GM21423 (cell line): ENCODE results near the gene SINHCAF.
A peak's percentile ranks its signal among the peaks of the same experiment; 100 is the strongest.
"Not testable (repeated sequence)": the region's sequence is repeated elsewhere in the genome, so short reads cannot be mapped to it uniquely, and the experiment has no call there.

Source experiments
- ATAC-seq: cut with Tn5 transposase; IDR thresholded peaks from one replicate; pipeline ENCODE4 v1.9.1; 2021; ENCODE audit warnings: mild to moderate bottlenecking, moderate library complexity; ENCODE audit not compliant: unreplicated experiment

SINHCAF gene

DNA sequence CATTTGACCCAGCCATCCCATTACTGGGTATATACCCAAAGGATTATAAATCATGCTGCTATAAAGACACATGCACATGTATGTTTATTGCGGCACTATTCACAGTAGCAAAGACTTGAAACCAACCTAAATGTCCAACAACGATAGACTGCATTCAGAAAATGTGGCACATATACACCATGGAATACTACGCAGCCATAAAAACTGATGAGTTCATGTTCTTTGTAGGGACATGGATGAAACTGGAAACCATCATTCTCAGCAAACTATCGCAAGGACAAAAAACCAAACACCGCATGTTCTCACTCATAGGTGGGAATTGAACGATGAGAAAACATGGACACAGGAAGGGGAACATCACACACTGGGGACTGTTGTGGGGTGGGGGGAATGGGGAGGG is 52.2 kb downstream of the SINHCAF start:
- not testable (repeated sequence) for ATAC-seq

DNA sequence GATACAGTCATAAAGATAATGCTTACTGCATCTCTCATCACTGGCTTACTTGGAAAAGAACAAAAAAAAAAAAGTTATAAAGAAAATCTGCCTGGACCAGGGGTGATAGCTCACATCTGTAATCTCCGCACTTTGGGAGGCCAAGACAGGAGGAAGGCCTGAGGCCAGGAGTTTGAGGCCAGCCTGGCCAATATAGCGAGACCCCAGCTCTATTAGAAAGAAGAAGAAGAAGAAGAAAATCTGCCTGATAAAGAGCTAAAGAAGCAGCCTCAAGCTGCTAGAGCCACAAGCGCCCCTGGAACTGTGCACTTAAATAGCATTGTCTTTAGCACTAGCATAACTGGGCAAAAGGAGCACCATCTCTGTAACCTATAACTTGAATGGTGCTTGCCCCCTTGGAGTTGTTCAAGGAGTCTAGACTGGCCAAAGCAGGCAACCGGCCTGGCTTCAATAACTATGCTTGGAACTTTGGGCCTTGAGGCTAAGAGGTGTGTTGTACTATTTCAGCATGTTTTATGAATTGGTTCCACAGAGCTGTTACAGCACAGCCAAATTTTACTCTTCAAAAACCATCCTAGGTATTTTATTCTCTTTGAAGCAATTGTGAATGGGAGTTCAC is 53.2 kb downstream of the SINHCAF start:
- no peak for ATAC-seq

- no peak for ATAC-seq
Observed at GRCh38 chr12:31267966-31268365, 58.0 kb downstream of the SINHCAF start.

GRCh38 chr12:31265722-31266121 is 60.2 kb downstream of the SINHCAF start:
- no peak for ATAC-seq

GRCh38 chr12:31263661-31264060 is 62.3 kb downstream of the SINHCAF start:
- ATAC-seq = no peak

DNA sequence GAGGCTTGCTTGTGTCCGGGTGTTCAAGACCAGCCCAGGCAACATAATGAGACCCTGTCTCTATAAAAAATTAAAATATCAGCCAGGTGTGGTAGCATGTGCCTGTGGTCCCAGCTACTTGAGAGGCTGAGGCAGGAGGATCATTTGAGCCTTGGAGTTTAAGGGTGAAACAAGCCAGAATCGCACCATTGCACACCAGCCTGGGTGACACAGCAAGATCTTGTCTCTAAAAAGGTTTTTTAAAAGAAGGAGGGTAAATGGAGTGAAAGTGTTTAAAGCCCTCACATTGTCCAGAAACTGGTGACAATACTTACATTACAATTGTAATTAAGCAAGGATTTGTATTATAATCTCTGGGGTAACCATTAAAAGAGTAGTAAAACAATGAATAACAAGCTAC is 64.2 kb downstream of the SINHCAF start:
- ATAC-seq = no peak

DNA sequence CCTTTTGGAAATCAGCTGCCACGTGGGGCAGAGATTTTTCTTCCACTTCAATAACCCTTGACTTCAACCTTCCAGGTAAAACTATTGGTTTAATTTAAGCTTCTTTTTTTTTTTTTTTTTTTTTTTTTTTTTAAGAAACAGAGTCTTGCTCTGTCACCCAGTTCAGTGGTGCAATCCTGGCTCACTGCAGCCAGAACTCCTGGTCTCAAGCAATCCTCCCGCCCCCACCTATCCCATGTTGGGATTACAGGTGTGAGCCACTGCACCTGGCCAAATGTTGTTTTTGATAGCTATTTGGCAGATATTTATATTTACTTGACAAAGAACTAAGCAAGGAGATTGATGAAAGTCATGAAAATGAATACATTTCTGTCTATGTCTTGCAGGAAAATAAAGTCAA is 65.1 kb downstream of the SINHCAF start:
- ATAC-seq = no peak

- no peak for ATAC-seq
Observed at GRCh38 chr12:31259136-31259886, 66.6 kb downstream of the SINHCAF start.

DNA sequence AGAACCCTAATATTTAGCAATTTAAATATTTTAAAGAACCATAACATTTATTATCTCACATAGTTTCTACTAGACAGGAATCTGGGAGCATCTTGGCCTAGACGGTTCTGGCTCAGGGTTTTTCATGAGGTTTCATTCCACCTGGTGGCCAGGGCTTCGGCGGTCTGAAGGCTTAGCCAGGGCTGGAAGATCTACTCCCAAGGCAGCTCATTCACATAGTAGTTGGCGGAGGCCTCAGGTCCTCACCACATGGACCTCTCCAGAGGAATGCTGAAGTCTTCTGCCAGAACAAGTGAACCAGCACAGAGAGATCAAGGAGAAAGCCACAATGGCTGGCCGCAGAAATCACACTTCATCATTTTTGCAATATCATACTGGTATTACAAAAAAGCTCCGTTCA is 68.2 kb downstream of the SINHCAF start:
- no peak for ATAC-seq

DNA sequence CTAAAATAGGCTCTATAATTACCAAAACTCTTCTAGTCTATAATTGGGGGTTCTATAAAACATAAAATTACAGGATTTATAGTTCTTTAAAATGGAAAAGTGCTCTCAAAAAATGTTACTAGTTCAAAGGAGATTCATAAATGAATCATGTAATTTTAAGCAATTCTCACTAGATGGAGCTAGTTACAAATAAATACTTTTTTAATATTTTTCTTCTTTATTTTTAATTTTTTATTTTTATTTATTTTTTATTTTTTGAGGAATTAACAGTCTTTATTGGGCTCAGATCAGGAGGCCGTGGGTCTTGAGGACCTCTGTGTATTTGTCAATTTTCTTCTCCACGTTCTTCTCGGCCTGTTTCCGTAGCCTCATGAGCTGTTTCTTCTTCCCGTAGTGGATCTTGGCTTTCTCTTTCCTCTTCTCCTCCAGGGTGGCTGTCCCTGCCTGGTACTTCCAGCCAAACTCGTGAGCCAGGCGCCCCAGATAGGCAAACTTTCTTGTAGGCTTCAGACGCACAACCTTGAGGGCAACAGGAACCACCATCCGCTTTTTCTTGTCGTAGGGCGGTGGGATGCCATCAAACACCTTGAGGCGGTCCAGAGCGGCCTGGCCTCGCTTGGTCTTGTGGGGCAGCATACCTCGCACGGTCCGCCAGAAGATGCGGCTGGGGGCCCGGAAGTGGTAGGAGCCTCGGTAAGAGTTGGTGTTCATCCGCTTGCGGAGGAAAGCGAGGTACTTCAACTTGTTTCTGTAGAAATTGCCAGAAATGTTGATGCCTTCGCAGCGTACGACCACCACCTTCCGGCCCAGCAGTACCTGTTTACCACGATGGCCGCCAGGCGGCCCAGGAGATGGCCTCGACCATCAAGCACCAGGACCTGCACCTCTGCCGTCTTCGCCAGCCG is 74.0 kb downstream of the SINHCAF start:
- not testable (repeated sequence) for ATAC-seq

DNA sequence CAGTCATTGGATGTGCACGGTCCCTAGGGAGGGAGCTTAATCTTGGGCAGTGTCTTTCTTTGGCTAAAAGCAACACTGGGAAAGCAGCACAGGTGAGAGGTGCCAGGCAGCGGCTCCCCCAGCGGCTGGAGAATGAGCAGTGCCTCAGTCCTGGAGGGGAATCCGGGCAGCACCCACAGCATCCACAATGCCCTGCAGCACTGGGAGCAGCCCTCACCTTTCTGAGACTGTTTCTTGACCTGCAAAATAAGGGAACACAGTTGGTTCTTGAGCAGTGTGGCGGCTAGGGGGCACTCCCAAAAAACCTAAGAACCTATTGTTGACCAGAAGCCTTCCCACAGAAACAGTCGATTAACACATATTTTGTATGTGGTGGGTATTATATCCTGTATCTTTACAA is 75.8 kb downstream of the SINHCAF start:
- no peak for ATAC-seq

DNA sequence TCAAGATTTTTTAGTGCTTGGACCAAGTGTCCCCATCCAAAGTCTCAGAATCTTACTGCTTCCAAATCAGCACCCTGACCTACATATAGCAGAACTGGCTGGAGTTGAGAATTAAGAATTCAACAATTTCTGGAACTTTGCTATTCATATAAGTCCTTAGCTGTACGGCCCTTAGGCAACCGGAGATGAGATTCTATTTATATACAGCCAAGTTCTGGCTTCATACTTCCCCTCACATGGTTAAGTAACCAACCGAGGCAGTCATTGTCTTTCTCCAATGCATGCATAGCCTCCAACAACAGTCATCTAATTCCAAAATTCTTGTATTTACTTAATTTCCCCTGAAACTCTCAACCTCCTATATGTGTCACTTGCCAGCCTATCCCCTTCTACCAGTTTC is 76.6 kb downstream of the SINHCAF start:
- no peak for ATAC-seq

DNA sequence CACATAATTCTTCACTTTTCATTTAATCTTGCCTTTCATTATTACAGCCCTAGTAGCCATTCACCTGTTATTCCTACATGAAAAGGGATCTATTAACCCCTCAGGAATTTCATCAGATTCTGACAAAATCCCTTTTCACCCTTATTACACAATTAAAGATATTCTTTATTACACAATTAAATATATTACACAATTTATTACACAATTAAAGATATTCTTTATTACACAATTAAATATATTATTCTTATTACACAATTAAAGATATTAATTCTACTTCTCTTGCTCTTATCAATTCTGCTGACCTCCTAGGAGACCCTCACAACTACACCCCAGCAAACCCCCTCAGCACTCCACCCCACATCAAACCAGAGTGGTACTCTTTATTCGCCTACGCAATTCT is 77.1 kb downstream of the SINHCAF start:
- no peak for ATAC-seq

DNA sequence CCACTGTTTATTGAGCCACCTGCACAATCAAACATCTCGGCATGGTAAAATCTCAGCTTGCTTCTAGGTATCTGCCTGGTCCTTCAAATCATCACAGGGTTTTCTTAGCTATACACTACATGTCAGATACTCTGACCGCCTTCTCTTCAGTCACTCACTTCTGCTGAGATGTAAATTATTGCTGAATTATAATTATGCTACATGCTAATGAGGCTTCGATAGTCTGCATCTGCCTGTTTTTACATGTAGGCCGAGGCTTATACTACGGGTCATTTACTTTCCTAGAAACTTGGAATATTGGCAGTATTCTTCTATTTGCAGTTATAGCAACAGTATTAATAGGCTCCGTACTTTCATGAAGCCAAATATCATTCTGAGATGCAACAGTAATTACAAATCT is 77.6 kb downstream of the SINHCAF start:
- ATAC-seq = no peak

DNA sequence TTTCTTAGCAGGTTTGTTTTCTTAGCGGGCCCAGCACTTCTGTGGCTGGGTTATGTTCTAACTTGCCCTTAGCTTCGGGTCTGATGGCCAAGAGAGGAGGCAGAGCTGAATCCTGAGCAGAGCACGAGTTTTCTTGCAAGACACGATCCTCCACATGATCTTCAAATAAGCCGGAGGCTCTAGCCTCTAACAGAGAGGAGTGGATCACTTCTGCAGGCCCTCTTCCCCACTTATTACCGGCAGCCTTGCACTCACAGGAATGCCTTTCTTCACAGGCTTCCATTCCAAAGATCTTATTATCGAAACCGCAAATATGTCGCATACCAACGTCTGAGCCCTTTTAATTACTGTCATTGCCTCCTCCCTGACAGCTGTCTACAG is 79.5 kb downstream of the SINHCAF start:
- no peak for ATAC-seq

GRCh38 chr12:31245822-31246469 is 80.0 kb downstream of the SINHCAF start:
- no peak for ATAC-seq

GRCh38 chr12:31242418-31242817 is 83.5 kb downstream of the SINHCAF start:
- ATAC-seq = not testable (repeated sequence)

GRCh38 chr12:31238764-31239387 is 87.1 kb downstream of the SINHCAF start:
- peak; percentile 84 for ATAC-seq

DNA sequence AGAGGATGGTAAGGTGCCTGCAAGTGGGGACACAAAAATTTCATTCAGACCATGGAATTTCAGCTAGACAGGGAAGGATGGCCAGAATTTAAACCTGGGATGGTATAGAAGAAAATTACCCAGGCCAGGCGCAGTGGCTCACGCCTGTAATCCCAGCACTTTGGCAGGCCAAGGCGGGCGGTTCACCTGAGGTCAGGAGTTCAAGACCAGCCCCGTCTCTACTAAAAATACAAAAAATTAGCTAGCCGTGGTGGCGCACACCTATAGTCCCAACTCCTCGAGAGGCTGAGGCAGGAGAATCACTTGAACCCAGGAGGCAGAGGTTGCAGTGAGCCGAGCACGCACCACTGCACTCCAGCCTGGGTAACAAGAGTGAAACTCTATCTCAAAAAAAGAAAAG is 87.6 kb downstream of the SINHCAF start:
- not testable (repeated sequence) for ATAC-seq

DNA sequence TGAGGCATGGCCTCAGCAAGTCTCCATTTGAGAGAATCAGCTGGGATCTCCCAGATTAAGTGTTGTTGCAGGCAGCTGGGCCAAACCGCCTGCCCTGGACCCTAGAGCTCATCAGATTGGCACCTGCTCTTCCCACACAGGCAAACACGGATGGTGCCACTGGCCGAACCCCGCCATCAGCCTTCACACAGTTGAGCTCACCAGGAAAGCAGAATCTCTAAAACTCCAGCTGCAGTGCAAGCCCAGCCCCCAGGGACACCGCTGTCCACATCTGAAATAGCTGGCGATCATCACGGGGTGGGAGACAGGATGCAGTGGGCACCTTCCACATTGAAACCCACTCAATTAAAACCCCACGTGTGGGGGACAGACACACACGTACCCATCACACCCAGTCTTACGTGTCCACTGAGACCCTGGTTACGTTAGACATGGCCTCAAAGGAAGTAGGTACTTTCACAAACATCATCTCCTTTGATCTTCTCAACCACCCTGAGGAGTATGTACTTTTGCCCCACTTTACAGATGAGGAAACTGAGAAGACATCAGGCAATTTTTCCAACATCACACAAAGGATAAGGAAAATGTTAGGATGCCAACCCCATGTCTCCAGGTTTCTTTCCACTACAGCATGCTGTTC is 88.8 kb downstream of the SINHCAF start:
- ATAC-seq = no peak
